ENCODE data around the gene RADX. TPM values are rescaled to one million over a fixed set of nuclear protein-coding genes. Genes with fewer than 3 reads are reported as not detected.

The RADX gene
- total RNA-seq, 3 donors from 2014 or later (not counting 1 experiment from before 2014, with no cell fraction given): 4.6 to 7.5 (median 7.2) TPM

DNA sequence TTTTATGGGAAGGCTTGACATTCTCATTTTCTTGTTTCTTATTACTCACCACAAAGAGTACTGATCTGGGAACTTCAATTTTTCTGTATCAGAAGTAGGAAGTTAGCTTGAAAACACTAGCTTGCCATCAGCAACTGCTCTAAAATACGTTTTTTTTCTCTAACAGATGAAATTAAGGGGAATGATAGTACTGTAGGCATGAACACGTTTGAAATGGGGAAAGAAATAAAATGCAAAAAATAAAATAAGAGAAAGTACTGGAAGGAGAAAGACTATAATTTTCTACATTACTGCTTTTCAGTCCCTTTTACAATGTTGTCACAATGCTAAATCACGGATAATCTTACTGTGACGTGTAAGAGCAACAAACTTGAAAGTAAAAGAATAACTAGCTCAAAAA lies 1.5 kb downstream of the RADX start:
- Histone ChIP-seq H3K27ac (ENCODE audit: low read length) (no peak overlapping the region), H3K27me3 (ENCODE audit: control insufficient read depth, insufficient read depth, low read length) (no peaks in the 10 kb centered on the region), H3K4me3 (ENCODE audit: low read length) (peak overlapping the region; percentile 92), H3K36me3 (ENCODE audit: control insufficient read depth, insufficient read depth, low read length) (no peaks in the 10 kb centered on the region), H3K9me3 (ENCODE audit: control insufficient read depth, insufficient read depth, low read length) (no peaks in the 10 kb centered on the region), H3K4me1 (ENCODE audit: control insufficient read depth, insufficient read depth, low read length) (peaks cover 4% of the 10 kb centered on the region)
- TF ChIP-seq, protein P1, sequence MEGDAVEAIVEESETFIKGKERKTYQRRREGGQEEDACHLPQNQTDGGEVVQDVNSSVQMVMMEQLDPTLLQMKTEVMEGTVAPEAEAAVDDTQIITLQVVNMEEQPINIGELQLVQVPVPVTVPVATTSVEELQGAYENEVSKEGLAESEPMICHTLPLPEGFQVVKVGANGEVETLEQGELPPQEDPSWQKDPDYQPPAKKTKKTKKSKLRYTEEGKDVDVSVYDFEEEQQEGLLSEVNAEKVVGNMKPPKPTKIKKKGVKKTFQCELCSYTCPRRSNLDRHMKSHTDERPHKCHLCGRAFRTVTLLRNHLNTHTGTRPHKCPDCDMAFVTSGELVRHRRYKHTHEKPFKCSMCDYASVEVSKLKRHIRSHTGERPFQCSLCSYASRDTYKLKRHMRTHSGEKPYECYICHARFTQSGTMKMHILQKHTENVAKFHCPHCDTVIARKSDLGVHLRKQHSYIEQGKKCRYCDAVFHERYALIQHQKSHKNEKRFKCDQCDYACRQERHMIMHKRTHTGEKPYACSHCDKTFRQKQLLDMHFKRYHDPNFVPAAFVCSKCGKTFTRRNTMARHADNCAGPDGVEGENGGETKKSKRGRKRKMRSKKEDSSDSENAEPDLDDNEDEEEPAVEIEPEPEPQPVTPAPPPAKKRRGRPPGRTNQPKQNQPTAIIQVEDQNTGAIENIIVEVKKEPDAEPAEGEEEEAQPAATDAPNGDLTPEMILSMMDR (IDR thresholded peaks at IDR 0.05): no peak
- ATAC-seq (no peak), DNase-seq (no peak)
- Mint-ChIP-seq H3K36me3 (no peaks in the 10 kb centered on the region), H3K4me3 (peak overlapping the region; percentile 86), H3K9me3 (no peaks in the 10 kb centered on the region), H3K27ac (peak overlapping the region; percentile 83 to 96), H3K27me3 (ENCODE audit: low read depth in 2 of 2) (peaks cover 0 to 47% of the 10 kb centered on the region in 2 donors), H3K4me1 (peaks cover 20 to 22% of the 10 kb centered on the region in 2 donors)
- intact Hi-C loops (cut with micrococcal nuclease): loop anchor here (10.0 kb wide), 1 partner anchor 128 kb away; no protein-coding TSS in a partner anchor
- WGBS (ENCODE audit: insufficient coverage): no CpG with 5 or more reads among the region's 4 CpGs

DNA sequence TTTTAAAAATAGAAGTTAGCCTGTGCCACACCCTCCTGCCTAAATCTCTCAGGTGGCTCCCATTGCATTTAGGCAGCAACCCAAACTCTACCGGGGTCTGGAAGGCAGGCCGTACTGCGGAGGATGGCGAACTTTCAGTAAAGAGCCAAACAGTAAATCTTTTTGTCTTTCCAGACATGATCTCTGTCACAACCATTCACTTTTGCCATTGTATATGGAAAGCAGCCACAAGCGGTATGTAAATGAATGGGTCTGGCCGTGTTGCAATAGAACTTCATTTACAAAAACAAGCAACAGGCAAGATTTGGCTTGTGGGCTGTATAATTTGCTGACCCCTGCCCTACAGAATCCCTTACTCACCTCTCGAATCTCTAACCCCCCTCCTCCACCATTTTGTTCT lies 3.3 kb downstream of the RADX start:
- Mint-ChIP-seq H3K4me1 (peaks cover 20 to 22% of the 10 kb centered on the region in 2 donors), H3K36me3 (no peaks in the 10 kb centered on the region), H3K27me3 (ENCODE audit: low read depth in 2 of 2) (peaks cover 0 to 35% of the 10 kb centered on the region in 2 donors), H3K9me3 (no peaks in the 10 kb centered on the region), H3K27ac (no peak overlapping the region), H3K4me3 (peak overlapping the region; percentile 21)
- Histone ChIP-seq H3K4me1 (ENCODE audit: control insufficient read depth, insufficient read depth, low read length) (peaks cover 4% of the 10 kb centered on the region), H3K9me3 (ENCODE audit: control insufficient read depth, insufficient read depth, low read length) (no peaks in the 10 kb centered on the region), H3K36me3 (ENCODE audit: control insufficient read depth, insufficient read depth, low read length) (no peaks in the 10 kb centered on the region), H3K27ac (ENCODE audit: low read length) (no peak overlapping the region), H3K27me3 (ENCODE audit: control insufficient read depth, insufficient read depth, low read length) (no peaks in the 10 kb centered on the region), H3K4me3 (ENCODE audit: low read length) (no peak overlapping the region)
- WGBS (ENCODE audit: insufficient coverage): 82% methylated on average over 6 of the region's 7 CpGs
- intact Hi-C loops (cut with micrococcal nuclease): loop anchor here (10.0 kb wide), 1 partner anchor 130 kb away; no protein-coding TSS in a partner anchor
- DNase-seq: no peak
- TF ChIP-seq, protein P1 (IDR thresholded peaks at IDR 0.05): no peak
- no peak for ATAC-seq

DNA sequence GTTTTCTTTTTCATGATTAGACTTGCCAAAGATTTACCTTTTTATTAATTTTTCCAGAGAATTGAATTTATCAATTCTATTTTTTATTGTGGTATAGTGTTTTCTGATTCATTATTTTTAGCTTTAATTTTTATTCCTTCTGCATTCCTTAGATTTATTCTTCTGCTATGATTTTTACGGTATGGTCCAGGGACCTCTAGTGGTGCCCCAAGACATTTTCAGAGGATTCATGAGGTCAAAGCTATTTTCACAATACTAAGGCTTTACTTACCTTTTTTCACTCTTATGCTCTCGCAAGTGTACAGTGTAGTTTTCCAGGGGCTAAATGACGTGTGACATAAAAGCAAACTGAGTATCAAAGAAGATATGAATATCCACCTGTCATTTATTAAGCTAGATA lies 8.0 kb downstream of the RADX start:
- Mint-ChIP-seq H3K4me3 (no peak overlapping the region), H3K27ac (no peak overlapping the region)
- intact Hi-C loops (cut with micrococcal nuclease): loop anchor here (10.0 kb wide), 1 partner anchor 135 kb away; no protein-coding TSS in a partner anchor

More for the DNA sequence above, 8.0 kb downstream of the RADX start:
- Mint-ChIP-seq H3K4me1 (no peaks in the 10 kb centered on the region), H3K36me3 (no peaks in the 10 kb centered on the region), H3K27me3 (ENCODE audit: low read depth in 2 of 2) (peaks cover 0 to 20% of the 10 kb centered on the region in 2 donors), H3K9me3 (no peaks in the 10 kb centered on the region)
- Histone ChIP-seq H3K4me3 (ENCODE audit: low read length) (no peak overlapping the region), H3K9me3 (ENCODE audit: control insufficient read depth, insufficient read depth, low read length) (no peaks in the 10 kb centered on the region), H3K27me3 (ENCODE audit: control insufficient read depth, insufficient read depth, low read length) (no peaks in the 10 kb centered on the region), H3K27ac (ENCODE audit: low read length) (no peak overlapping the region), H3K4me1 (ENCODE audit: control insufficient read depth, insufficient read depth, low read length) (no peaks in the 10 kb centered on the region), H3K36me3 (ENCODE audit: control insufficient read depth, insufficient read depth, low read length) (no peaks in the 10 kb centered on the region)
- TF ChIP-seq, protein P1 (IDR thresholded peaks at IDR 0.05): no peak
- ATAC-seq: no peak
- peak in 1 of 2 donors; percentile 31 for DNase-seq
- 0% methylated on average over 1 of the region's 3 CpGs for WGBS (ENCODE audit: insufficient coverage)
